Activated T-cell treated with anti-CD3 and anti-CD28 coated beads, Interleukin-2, amount 50 U/mL, for 4 hours (primary cell): ENCODE measurements around the gene FOXD2. TPM values are rescaled to one million over a fixed set of nuclear protein-coding genes. Genes with fewer than 3 reads are reported as not detected.
"Not testable (repeated sequence)": the region's sequence is repeated elsewhere in the genome, so short reads cannot be mapped to it uniquely, and the experiment has no call there.

Experiments used
- ATAC-seq, 2 donors: fragments of 200-7000 bp; cut with Tn5 transposase; one replicate each; pipeline ENCODE4 v1.10.0; 2021
- DNase-seq: peaks from one replicate; pipeline ENCODE4 v3.0.0-alpha.2; 2020
- H3K27me3 Mint-ChIP-seq: one replicate; pipeline ENCODE4 v1.8.0; 2021; ENCODE audit warnings: low read depth, mixed read lengths
- H3K36me3 Mint-ChIP-seq: one replicate; pipeline ENCODE4 v1.8.0; 2022; ENCODE audit warnings: mixed read lengths; ENCODE audit not compliant: insufficient read depth
- H3K4me1 Mint-ChIP-seq: one replicate; pipeline ENCODE4 v1.8.0; 2021; ENCODE audit warnings: low read depth, mixed read lengths
- H3K4me3 Mint-ChIP-seq: one replicate; pipeline ENCODE4 v1.8.0; 2021; ENCODE audit warnings: mild to moderate bottlenecking, moderate library complexity, mixed read lengths
- H3K9me3 Mint-ChIP-seq: one replicate; pipeline ENCODE4 v1.8.0; 2021; ENCODE audit warnings: mixed read lengths
- total RNA-seq, 3 donors: library from RNA; stranded (reverse); gene quantifications; one replicate each; pipeline ENCODE4 v1.2.1, GENCODE V29; 2021

FOXD2 gene
- total RNA-seq, 3 donors from 2014 or later = 0.16 to 0.19 TPM; not detected in 1

DNA sequence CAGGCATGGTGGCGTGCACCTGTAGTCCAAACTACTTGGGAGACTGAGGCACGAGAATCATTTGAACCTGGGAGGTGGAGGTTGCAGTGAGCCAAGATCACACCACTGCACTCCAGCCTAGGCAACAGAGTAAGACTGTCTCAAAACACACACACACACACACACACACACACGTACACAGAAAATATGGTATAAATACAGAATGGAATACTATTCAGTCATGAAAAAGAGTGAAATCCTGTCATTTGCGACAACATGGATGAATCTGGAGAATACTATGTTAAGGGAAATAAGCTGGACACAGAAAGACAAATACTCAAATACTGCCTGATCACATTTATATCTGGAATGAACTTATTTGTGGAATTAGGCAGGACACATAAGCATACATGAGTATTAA, 18.4 kb downstream of the FOXD2 start:
- Mint-ChIP-seq H3K4me3 (no peak overlapping the region), H3K36me3 (no peaks in the 10 kb centered on the region), H3K27me3 (peaks cover 73% of the 10 kb centered on the region), H3K4me1 (no peaks in the 10 kb centered on the region), H3K9me3 (no peaks in the 10 kb centered on the region)
- ATAC-seq (no peak), DNase-seq (no peak)

DNA sequence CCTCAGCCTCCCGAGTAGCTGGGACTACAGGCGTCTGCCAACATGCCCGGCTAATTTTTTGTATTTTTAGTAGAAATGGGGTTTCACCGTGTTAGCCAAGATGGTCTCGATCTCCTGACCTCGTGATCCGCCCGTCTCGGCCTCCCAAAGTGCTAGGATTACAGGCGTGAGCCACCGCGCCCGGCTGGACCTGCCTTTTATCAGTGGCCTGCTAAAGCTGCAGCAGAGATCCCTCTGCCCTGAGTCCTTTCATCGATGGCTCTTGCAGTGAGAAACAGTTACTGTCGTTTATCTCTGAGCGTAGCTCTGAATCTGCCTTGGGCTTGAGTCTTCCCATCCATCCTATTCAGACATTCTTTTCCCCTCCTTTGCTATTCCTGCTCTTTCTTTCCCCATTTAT, 19.7 kb downstream of the FOXD2 start:
- not testable (repeated sequence) for H3K4me3 Mint-ChIP-seq, H3K4me1 Mint-ChIP-seq, H3K36me3 Mint-ChIP-seq, DNase-seq, H3K9me3 Mint-ChIP-seq, ATAC-seq
- H3K27me3 Mint-ChIP-seq = peaks cover 73% of the 10 kb centered on the region

DNA sequence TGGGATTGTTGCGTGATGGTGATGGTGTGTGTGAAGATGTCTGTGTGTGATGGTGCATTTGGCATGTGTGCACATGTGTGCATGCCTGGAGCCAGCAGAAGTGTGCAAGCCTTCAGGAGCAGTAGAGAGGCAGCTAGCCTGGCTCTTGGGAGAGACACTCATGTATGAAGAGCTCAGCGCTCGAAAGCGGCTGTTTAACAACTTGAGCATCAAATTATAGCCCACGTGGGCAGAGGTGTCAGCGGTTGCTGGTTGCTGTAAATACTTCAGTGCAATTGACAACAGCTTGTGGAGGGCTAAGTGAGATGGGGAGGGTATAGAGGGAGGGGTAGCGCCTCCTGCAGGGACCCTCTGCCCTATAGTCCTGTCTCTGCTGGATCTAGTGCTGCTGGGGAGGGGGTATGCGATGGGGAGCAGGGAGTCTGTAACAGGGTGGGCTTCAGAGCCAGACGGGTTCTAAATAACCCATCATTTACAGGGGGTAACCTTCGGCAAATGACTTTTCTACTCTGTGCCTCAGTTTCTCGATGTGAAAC, 21.5 kb downstream of the FOXD2 start:
- Mint-ChIP-seq H3K4me3 (no peak overlapping the region), H3K36me3 (no peaks in the 10 kb centered on the region), H3K27me3 (peaks cover 80% of the 10 kb centered on the region), H3K4me1 (no peaks in the 10 kb centered on the region), H3K9me3 (no peaks in the 10 kb centered on the region)
- DNase-seq = no peak
- ATAC-seq = no peak

DNA sequence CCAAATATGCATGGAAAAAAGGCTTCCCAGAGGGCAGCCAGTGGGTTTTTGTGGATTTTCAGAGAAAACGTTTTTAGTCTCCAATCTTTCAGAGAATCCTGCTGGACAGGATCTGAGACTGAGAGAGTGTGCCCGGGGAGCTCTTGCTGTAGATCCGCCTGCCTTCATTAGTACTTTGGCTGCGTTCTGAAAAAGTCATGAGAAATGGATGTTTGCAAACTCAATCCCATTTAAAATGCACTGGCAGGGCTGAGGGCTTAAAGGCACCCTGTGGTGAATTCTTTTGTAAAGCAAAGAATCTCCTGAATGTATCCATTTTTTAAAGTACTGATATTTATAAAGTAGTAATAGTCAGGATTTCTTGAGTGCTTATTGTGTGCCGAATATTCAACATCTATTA, 22.2 kb downstream of the FOXD2 start:
- Mint-ChIP-seq H3K27me3 (peaks cover 79% of the 10 kb centered on the region), H3K9me3 (no peaks in the 10 kb centered on the region), H3K4me3 (no peak overlapping the region), H3K4me1 (no peaks in the 10 kb centered on the region), H3K36me3 (no peaks in the 10 kb centered on the region)
- ATAC-seq (no peak), DNase-seq (no peak)

DNA sequence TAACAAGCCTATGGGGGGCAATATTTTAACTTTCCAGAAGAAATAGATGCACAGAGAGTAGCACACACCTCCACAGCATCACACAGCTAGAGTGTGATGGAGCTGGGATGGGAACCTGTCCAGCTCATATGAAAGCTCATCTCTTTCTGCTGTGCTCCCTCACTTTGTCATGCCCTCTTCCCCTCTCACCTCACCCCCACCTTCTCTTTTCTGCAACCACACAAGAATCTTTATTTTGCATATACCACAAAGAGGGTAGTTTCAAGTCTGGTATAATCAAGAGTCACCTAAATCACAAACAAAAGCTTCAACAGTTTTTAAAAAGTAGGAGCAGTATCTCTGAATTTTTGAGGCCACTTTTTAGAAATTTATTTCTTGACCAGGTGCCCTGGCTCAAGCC, 22.6 kb downstream of the FOXD2 start:
- no peaks in the 10 kb centered on the region for H3K4me1 Mint-ChIP-seq
- DNase-seq (no peak), ATAC-seq (no peak)
- no peaks in the 10 kb centered on the region for H3K9me3 Mint-ChIP-seq
- H3K36me3 Mint-ChIP-seq = no peaks in the 10 kb centered on the region
- H3K27me3 Mint-ChIP-seq = peaks cover 75% of the 10 kb centered on the region
- H3K4me3 Mint-ChIP-seq = no peak overlapping the region

DNA sequence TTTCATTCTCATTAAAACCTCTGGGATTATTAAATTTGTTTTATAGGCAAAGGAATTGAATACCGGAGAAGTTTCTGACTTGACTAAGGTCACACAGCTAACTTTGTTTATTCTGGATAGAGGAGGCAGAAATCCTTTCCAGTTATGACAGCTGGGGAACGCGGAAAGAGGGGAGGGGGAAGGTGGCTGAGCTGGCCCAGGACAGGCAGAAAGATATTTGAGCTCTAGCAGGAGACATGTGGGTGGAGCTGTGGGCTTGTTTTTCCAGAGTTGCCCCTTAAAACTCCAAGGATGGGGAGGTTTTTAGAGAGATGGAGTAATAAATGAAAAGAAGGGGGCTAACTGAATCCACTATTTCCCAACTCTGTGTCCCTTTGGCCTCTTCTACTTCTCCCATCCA, 27.8 kb downstream of the FOXD2 start:
- Mint-ChIP-seq H3K4me1 (no peaks in the 10 kb centered on the region), H3K36me3 (no peaks in the 10 kb centered on the region), H3K4me3 (no peak overlapping the region), H3K9me3 (no peaks in the 10 kb centered on the region), H3K27me3 (peaks cover 46% of the 10 kb centered on the region)
- DNase-seq = no peak
- ATAC-seq = no peak

DNA sequence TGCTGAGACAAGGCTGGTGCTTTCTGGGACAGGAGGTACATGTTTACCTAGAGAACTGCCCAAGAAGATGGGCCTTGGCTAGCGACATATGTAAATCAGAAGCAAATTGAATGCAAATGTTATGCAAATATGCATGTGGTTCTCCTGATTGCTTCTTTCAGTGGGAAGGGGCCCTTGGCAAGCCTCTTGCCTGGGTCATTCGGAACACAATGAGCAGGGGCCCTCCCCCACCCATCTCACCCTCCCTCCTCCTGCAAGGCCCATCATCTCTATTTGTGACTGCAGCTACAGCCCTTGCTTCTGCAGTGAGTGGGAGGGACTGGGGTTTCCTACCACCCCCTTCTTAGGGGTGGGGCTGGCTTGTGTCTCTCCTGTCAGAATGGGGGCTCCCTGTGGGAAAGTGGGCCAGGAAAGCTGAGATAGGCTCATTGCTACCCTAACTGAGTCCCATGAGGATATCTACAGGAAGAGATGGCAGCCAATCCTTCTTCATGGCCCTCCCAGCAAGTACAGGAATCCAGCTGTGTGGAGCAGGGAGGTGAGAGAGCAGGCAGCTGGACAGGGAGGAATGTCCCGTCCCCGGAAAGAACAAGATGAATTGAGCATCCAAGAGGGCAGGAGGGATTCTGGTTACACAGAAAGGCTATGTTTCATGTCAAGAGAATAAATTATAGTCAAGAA, 31.0 kb downstream of the FOXD2 start:
- no peak for ATAC-seq
- Mint-ChIP-seq H3K4me1 (no peaks in the 10 kb centered on the region), H3K27me3 (peaks cover 24% of the 10 kb centered on the region), H3K9me3 (no peaks in the 10 kb centered on the region), H3K4me3 (no peak overlapping the region), H3K36me3 (no peaks in the 10 kb centered on the region)
- no peak for DNase-seq

DNA sequence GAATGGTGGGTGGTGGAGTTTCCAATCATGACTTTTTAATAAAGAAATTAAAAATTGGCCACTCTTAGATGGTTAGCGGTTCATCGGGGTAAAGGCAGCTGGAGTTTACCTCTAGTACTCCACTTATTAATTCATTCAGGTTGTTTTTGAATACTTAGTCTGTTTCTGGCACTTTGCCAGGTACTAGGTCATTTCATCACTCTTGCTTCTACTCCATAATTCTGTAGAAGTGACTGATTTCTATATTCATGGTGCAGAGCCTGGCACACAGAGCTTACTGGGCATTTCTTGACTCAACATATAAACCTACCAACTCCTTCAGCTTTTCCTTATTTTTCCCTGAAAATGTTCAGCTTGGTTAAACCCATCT, 31.5 kb downstream of the FOXD2 start:
- ATAC-seq = no peak
- Mint-ChIP-seq H3K9me3 (no peaks in the 10 kb centered on the region), H3K36me3 (no peaks in the 10 kb centered on the region), H3K27me3 (peaks cover 24% of the 10 kb centered on the region), H3K4me1 (no peaks in the 10 kb centered on the region), H3K4me3 (no peak overlapping the region)
- no peak for DNase-seq

DNA sequence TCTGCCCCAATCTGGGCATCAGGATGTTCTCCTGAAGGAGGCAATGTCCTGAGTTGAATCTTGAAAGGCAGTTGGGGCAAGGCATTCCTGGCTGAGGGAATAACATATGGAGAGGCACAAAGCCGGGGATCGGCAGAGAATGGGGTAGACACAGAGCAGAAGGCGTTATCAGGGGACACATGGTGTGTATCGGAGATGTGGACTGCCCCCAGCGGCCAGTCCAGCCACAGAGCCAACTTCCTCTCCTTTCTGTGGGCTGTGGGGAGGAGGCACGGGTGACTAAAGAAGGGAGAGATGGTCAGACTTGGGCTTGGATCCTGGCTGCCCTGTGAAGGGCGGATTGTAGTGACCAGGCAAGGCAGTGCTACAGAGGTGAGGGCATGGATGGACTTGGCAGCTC, 32.1 kb downstream of the FOXD2 start:
- no peaks in the 10 kb centered on the region for H3K9me3 Mint-ChIP-seq
- no peaks in the 10 kb centered on the region for H3K4me1 Mint-ChIP-seq
- H3K4me3 Mint-ChIP-seq = no peak overlapping the region
- DNase-seq = no peak
- peaks cover 25% of the 10 kb centered on the region for H3K27me3 Mint-ChIP-seq
- H3K36me3 Mint-ChIP-seq = no peaks in the 10 kb centered on the region
- no peak for ATAC-seq

DNA sequence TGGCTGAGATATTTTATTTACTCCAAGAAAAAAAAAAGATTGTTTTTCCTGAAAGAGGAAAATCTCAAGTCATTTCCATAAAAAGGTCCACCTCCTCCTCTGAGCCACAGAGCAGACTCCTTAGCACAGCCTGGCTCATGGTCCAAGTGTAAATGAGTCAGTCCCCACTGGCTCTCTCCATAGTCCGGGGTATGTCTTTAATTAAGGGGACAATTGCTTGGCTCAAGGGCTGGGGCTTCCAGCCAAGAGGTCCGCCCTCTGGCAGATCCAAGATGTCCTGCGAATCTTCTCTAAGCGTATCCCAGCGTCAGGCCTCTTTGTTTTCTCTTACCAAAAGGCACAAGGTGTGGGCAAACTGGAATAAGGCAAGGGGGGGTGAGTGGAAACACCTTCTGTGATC, 33.3 kb downstream of the FOXD2 start:
- H3K36me3 Mint-ChIP-seq = no peaks in the 10 kb centered on the region
- no peaks in the 10 kb centered on the region for H3K4me1 Mint-ChIP-seq
- DNase-seq (no peak), ATAC-seq (no peak)
- no peaks in the 10 kb centered on the region for H3K9me3 Mint-ChIP-seq
- H3K27me3 Mint-ChIP-seq = peaks cover 29% of the 10 kb centered on the region
- H3K4me3 Mint-ChIP-seq = no peak overlapping the region

DNA sequence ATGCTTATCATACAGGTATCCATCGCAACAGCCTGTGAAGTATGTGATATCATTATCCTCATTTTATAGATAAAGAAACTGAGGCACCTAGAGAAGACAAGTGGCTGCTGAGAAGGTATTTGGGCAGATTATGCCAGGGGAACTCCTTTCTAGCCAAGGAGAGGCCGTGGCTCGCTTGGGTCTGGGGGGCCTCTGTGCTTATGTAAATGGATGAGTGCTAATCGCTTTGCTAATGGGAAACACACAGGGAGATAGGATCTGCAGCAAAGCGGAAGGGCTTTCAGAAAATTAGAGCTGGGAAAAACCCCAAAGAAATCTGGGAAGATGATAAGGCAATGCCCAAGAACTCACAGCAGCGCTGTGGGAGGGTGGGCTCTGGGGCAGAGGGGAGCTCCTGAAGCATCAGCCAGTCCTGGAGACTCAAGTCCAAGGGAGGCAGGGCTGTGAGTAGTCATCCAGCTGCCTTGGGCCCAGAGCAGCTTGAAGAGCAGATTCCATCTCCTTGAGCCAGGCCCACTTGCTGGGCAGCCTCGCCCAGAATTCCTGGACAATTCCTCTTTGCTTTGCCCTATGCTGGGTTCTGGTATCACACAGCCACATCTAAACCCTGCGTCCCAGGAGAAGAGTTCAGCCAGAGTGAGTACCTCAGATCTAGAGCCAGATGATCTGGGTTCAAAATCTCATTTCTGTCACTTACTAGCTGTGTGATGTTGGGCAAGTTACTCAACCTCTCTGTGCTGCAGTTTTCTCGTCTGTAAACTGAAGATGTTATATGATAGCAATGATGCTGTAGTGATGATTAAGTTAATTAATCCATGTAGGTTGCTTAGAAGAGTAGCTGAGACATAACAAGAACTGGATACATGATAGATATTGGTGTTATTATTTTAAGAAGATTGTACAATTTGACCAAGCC, 36.7 kb downstream of the FOXD2 start:
- Mint-ChIP-seq H3K27me3 (peaks cover 29% of the 10 kb centered on the region), H3K36me3 (no peaks in the 10 kb centered on the region), H3K4me1 (no peaks in the 10 kb centered on the region), H3K9me3 (no peaks in the 10 kb centered on the region), H3K4me3 (no peak overlapping the region)
- ATAC-seq (no peak), DNase-seq (no peak)

DNA sequence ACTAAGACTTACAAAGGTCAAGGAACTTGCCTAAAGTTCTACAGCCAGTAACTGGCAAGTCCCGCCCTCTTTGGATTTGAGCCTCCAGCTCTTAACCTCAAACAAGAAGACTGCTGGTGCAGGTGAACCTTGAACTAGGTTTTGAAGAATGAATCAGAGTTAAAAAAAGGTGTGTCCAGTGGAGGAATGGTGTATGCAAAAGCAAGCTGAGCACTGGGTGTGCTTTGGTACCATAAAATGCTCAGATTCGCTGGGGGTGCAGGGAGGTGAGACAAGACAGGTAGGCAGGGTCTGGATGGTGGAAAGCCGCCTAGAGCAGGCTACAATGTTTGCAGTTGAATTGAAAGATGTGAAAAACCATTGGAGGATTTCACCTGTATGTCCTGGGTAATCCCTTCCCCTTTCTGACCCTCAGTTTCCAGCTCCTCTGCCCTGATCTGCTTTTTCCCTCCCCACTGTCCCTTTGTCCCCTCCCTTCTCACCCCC, 39.8 kb downstream of the FOXD2 start:
- H3K36me3 Mint-ChIP-seq = no peaks in the 10 kb centered on the region
- H3K4me3 Mint-ChIP-seq = no peak overlapping the region
- DNase-seq (no peak), ATAC-seq (no peak)
- no peaks in the 10 kb centered on the region for H3K4me1 Mint-ChIP-seq
- no peaks in the 10 kb centered on the region for H3K9me3 Mint-ChIP-seq
- H3K27me3 Mint-ChIP-seq = peaks cover 18% of the 10 kb centered on the region

DNA sequence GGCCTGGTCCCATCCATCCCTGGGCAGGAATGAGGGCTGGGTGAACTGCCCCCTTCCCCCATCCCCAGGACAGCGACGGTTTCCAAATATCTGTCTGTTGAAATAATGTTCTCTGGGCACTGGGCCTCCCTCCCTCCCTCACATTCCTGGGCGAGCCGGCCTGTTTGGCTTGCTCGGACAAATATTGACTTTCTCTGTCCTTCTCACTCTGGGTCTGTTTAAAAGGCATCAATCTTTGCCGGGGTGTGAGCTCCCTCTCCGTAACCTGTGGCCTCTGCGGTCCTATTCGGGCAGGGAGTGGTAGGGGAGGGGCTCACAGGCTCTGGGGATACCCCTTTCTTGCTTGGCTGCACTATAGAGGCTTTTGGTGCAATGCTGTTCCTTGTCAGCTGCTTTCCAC, 40.2 kb downstream of the FOXD2 start:
- H3K36me3 Mint-ChIP-seq = no peaks in the 10 kb centered on the region

DNA sequence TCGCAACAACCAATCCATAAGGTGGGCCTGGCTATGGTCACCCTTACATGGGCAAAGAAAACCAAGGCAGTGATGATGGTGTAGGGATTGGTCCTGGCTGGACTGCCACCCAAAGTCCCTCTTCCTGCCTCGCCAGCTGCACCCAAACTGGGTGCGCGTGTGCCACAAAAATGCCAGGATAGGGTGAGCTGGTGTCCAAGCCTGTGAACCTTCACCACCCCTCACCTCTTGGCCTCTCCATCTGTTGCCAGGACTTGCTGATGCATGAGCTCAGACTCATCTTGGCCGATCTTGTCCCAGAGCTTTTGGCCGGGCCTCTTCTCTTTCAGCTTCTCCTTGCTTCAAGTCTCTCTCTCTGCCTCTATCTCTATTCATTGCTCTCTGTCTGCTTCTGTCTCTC, 41.8 kb downstream of the FOXD2 start:
- Mint-ChIP-seq H3K4me1 (no peaks in the 10 kb centered on the region), H3K27me3 (peaks cover 18% of the 10 kb centered on the region), H3K9me3 (no peaks in the 10 kb centered on the region), H3K36me3 (no peaks in the 10 kb centered on the region), H3K4me3 (no peak overlapping the region)
- DNase-seq = no peak
- ATAC-seq = no peak

More for the DNA sequence above, 40.2 kb downstream of the FOXD2 start:
- ATAC-seq = no peak
- no peak for DNase-seq
- Mint-ChIP-seq H3K4me3 (no peak overlapping the region), H3K4me1 (no peaks in the 10 kb centered on the region), H3K9me3 (no peaks in the 10 kb centered on the region), H3K27me3 (peaks cover 20% of the 10 kb centered on the region)

DNA sequence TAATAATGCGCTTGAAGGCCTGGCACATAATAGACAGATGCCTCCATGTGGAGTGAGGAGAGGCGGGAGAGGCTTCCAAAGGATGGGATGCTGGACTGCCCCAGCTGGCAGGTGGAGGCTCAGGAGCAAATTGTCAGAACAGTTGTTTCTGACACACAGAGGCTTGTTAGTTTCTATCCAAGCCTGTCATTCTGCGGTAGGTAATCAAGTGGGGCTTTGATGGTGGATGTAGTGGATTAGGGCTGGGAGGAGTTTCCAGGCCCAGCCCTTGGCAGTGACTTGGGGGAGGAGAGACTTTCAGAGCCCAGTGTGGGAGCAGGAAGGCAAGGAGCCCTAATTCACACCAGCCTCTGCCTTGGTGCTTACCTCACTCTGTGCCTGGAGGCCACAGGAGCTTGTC, 44.1 kb downstream of the FOXD2 start:
- no peak for ATAC-seq
- Mint-ChIP-seq H3K36me3 (no peaks in the 10 kb centered on the region), H3K4me1 (no peaks in the 10 kb centered on the region)

More for the DNA sequence above, 44.1 kb downstream of the FOXD2 start:
- Mint-ChIP-seq H3K4me3 (no peak overlapping the region), H3K9me3 (no peaks in the 10 kb centered on the region), H3K27me3 (peaks cover 13% of the 10 kb centered on the region)
- DNase-seq = no peak
